Mucosa of stomach (tissue), 1 donor: ENCODE results near the gene SLC30A5.
"Not testable (repeated sequence)": the region's sequence is repeated elsewhere in the genome, so short reads cannot be mapped to it uniquely, and the experiment has no call there.

Experiments
- H3K27me3 ChIP-seq: one replicate; pipeline ENCODE4 v1.7.0; 2013; ENCODE audit warnings: mild to moderate bottlenecking, low read length; ENCODE audit not compliant: control insufficient read depth, insufficient read depth
- H3K36me3 ChIP-seq: one replicate; pipeline ENCODE4 v1.7.0; 2013; ENCODE audit warnings: low read length; ENCODE audit not compliant: control insufficient read depth, insufficient read depth
- H3K4me1 ChIP-seq: one replicate; pipeline ENCODE4 v1.7.0; 2013; ENCODE audit warnings: mild to moderate bottlenecking, low read length; ENCODE audit not compliant: control insufficient read depth, insufficient read depth
- H3K4me3 ChIP-seq: one replicate; pipeline ENCODE4 v1.7.0; 2013; ENCODE audit warnings: low read length
- H3K9ac ChIP-seq: one replicate; pipeline ENCODE4 v1.7.0; 2013; ENCODE audit warnings: mild to moderate bottlenecking, low read length, moderate library complexity
- H3K9me3 ChIP-seq: one replicate; pipeline ENCODE4 v1.7.0; 2013; ENCODE audit warnings: mild to moderate bottlenecking, low read length, moderate library complexity; ENCODE audit not compliant: control insufficient read depth
- donor health status: Pancreatic carcinoma.

SLC30A5 gene

GRCh38 chr5:69108367-69108766, 14.6 kb downstream of the SLC30A5 start:
- H3K4me1 ChIP-seq, H3K27me3 ChIP-seq, H3K9me3 ChIP-seq, H3K36me3 ChIP-seq, H3K9ac ChIP-seq, H3K4me3 ChIP-seq: not testable (repeated sequence)

DNA sequence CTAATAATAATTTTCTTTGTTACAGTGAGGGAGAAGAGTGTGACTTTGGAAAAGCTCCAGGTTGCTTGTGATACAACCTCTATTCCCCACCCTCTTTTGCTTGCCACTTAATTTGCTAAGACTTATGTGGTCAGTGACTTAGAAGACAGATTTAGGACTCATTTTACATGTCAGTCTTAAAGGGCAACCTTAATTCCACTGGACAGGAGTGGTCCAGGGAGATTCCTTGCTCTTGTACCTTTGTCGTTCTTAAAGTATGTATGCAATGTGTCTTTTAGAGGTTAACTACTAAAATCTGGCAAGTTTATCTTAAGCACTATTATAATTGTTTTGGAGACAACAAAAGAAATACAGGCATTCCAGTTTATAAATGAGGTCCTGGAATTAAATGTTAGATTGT, 20.0 kb downstream of the SLC30A5 start:
- Histone ChIP-seq H3K4me3 (no peak overlapping the region), H3K9ac (no peak overlapping the region), H3K4me1 (no peaks in the 10 kb centered on the region), H3K9me3 (no peaks in the 10 kb centered on the region), H3K36me3 (no peaks in the 10 kb centered on the region), H3K27me3 (no peaks in the 10 kb centered on the region)

GRCh38 chr5:69115526-69115925, 21.7 kb downstream of the SLC30A5 start:
- Histone ChIP-seq H3K9ac (no peak overlapping the region), H3K4me1 (no peaks in the 10 kb centered on the region), H3K9me3 (no peaks in the 10 kb centered on the region), H3K36me3 (no peaks in the 10 kb centered on the region), H3K4me3 (no peak overlapping the region), H3K27me3 (no peaks in the 10 kb centered on the region)

DNA sequence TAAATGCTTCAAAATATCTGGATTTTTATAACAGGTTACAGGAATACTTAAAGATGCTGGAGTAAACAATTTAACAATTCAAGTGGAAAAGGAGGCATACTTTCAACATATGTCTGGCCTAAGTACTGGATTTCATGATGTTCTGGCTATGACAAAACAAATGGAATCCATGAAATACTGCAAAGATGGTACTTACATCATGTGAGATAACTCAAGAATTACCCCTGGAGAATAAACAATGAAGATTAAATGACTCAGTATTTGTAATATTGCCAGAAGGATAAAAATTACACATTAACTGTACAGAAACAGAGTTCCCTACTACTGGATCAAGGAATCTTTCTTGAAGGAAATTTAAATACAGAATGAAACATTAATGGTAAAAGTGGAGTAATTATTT, 35.6 kb downstream of the SLC30A5 start:
- no peaks in the 10 kb centered on the region for H3K9me3 ChIP-seq
- no peaks in the 10 kb centered on the region for H3K4me1 ChIP-seq
- H3K4me3 ChIP-seq = no peak overlapping the region
- H3K36me3 ChIP-seq = no peaks in the 10 kb centered on the region
- no peaks in the 10 kb centered on the region for H3K27me3 ChIP-seq
- no peak overlapping the region for H3K9ac ChIP-seq

- Histone ChIP-seq H3K4me1 (no peaks in the 10 kb centered on the region), H3K36me3 (no peaks in the 10 kb centered on the region), H3K4me3 (no peak overlapping the region)
These were observed 36.4 kb downstream of the SLC30A5 start for GRCh38 chr5:69130241-69130640.

DNA sequence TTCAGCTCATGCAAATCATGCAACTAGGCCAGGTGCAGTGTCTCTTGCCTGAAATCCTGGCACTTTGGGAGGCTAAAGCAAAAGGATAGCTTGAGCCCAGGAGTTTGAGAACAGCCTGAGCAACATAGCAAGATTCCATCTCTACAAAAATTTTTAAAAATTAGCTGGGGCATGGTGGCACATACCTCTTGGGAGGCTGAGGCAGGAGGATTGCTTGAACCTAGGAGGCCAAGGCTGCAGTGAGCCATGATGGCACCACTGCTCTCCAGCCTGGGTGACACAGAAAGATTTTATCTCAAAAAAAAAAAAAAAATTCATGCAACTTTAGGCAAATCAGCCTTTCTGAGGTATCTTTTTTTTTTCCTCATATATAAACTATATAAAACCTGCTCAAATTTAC, 37.5 kb downstream of the SLC30A5 start:
- Histone ChIP-seq H3K27me3 (no peaks in the 10 kb centered on the region), H3K4me1 (no peaks in the 10 kb centered on the region), H3K9me3 (no peaks in the 10 kb centered on the region), H3K4me3 (no peak overlapping the region), H3K9ac (no peak overlapping the region), H3K36me3 (no peaks in the 10 kb centered on the region)

More at GRCh38 chr5:69130241-69130640, 36.4 kb downstream of the SLC30A5 start:
- no peaks in the 10 kb centered on the region for H3K27me3 ChIP-seq
- no peaks in the 10 kb centered on the region for H3K9me3 ChIP-seq
- no peak overlapping the region for H3K9ac ChIP-seq

DNA sequence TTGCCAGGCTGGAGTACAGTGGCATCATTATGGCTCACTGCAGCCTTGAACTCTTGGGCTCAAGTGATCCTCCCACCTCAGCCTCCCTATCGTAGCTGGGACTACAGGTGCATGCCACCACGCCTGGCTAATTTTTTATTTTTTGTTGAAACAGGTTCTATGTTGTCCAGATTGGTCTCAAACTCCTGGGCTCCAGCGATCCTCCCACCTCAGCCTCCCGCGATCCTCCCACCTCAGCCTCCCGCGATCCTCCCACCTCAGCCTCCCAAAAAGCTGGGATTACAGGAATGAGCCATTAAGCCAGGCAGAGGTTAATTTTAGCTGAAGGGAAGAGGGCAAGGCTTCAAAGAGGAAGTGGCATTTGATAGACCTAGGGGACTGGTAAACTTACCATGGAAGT, 40.3 kb downstream of the SLC30A5 start:
- no peaks in the 10 kb centered on the region for H3K9me3 ChIP-seq
- no peak overlapping the region for H3K4me3 ChIP-seq
- H3K4me1 ChIP-seq = no peaks in the 10 kb centered on the region
- no peaks in the 10 kb centered on the region for H3K36me3 ChIP-seq
- no peak overlapping the region for H3K9ac ChIP-seq
- H3K27me3 ChIP-seq = no peaks in the 10 kb centered on the region

DNA sequence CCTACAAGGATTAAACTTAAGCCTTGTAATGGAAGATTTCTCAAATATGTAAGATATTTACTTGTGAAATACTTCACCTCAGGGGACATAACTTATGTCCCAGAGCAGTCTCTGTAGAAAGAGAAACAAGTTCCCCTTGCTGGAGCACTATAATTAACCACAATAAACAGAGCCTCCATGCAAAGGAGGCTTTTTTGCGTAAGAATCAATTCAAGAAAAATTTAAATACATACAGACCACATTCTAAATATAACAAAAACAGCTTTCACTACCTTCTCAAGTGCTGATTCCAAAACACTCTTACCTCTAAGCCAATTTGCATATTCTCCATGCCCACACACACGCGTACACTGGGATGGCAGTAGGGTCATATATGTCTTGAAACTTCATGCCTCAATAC, 42.5 kb downstream of the SLC30A5 start:
- Histone ChIP-seq H3K4me3 (no peak overlapping the region), H3K27me3 (no peaks in the 10 kb centered on the region), H3K4me1 (no peaks in the 10 kb centered on the region), H3K9me3 (no peaks in the 10 kb centered on the region), H3K9ac (no peak overlapping the region), H3K36me3 (no peaks in the 10 kb centered on the region)

DNA sequence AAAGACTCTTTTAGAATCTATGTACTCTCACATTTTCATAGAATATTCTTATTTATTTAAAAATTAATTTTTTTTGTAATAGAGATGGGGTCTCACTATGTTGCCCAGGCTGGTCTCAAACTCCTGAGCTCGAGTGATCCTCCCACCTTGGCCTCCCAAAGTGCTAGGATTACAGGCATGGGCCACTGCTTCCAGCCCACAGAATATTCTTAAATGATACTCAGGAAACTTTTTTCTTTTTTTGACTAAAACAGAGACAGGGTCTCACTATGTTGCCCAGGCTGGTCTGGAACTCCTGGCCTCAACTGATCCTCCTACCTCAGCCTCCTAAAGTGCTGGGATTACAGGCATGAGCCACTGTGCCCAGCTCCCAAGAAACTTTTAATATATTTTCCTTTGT, 43.4 kb downstream of the SLC30A5 start:
- not testable (repeated sequence) for H3K4me3 ChIP-seq, H3K4me1 ChIP-seq, H3K27me3 ChIP-seq, H3K9me3 ChIP-seq, H3K9ac ChIP-seq, H3K36me3 ChIP-seq

DNA sequence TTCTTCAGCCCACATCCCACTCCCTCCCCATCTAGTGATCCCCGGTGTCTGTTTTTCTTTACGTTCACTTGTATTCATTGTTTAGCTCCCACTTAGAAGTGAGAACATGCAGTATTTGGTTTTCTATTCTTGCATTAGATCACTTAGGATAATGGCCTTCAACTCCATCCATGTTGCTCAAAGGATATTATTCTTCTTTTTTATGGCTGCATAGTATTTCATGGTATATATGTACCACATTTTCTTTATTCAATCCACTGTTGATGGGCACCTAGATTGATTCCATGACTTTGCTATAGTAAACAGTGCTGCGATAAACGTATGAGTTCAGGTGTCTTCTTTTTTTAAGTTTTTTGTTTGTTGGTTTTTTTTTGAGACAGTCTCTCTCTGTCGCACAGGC, 44.0 kb downstream of the SLC30A5 start:
- H3K9me3 ChIP-seq = no peaks in the 10 kb centered on the region
- no peaks in the 10 kb centered on the region for H3K4me1 ChIP-seq
- no peak overlapping the region for H3K9ac ChIP-seq
- no peak overlapping the region for H3K4me3 ChIP-seq
- H3K27me3 ChIP-seq = no peaks in the 10 kb centered on the region
- no peaks in the 10 kb centered on the region for H3K36me3 ChIP-seq

DNA sequence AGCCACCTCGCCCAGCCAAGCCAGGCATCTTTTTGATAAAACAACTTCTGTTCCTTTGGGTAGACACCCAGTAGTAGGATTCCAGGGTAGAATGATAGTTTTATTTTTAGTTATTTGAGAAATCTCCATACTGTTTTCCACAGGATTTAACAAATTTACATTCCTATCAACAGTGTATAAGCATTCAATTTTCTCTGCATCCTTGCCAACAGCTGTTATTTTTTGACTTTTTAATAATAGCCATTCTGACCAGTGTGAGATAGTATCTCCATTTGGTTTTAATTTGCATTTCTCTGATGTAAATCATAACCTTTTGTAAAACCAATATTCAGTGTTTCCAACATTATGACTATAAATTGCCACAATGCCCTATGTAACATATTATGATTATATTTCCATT, 45.0 kb downstream of the SLC30A5 start:
- H3K4me1 ChIP-seq = no peaks in the 10 kb centered on the region
- H3K9ac ChIP-seq = no peak overlapping the region
- no peaks in the 10 kb centered on the region for H3K9me3 ChIP-seq
- no peak overlapping the region for H3K4me3 ChIP-seq
- H3K36me3 ChIP-seq = no peaks in the 10 kb centered on the region
- no peaks in the 10 kb centered on the region for H3K27me3 ChIP-seq

DNA sequence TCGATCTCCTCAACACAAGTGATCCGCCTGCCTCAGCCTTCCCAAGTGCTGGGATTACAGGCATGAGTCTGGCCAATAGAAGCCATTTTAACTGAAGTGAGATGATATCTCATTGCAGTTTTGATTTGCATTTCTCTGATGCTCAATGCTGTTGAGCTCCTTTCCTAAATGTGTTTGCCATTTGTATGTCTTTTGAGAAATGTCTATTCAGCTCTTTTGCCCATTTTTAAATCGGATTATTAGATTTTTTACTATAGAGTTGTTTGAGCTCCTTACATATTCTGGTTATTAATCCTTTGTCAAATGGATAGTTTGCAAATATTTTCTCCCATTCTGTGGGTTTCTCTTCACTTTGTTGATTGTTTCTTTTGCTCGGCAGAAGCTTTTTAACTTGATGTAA, 46.4 kb downstream of the SLC30A5 start:
- not testable (repeated sequence) for H3K9ac ChIP-seq, H3K9me3 ChIP-seq, H3K27me3 ChIP-seq, H3K4me3 ChIP-seq, H3K4me1 ChIP-seq, H3K36me3 ChIP-seq

DNA sequence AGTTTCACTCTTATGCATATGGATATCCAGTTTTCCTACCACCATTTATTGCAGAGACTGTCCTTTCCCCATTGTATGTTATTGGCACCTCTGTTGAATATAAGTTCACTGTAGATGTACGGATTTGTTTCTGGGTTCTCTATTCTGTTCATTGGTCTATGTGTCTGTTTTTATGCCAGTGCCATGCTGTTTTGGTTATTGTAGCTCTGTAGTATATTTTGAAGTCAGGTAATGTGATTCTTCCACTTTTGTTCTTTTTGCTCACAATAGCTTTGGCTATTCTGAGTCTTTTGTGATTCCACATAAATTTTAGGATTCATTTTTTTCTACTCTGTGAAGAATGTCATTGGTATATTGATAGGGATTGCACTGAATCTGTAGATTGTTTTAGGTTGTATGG, 47.0 kb downstream of the SLC30A5 start:
- Histone ChIP-seq H3K9ac (no peak overlapping the region), H3K27me3 (no peaks in the 10 kb centered on the region), H3K9me3 (no peaks in the 10 kb centered on the region), H3K4me1 (no peaks in the 10 kb centered on the region), H3K4me3 (no peak overlapping the region), H3K36me3 (no peaks in the 10 kb centered on the region)
